PC-3 (cell line): ENCODE results near the gene PSMC1. TPM values are rescaled to one million over a fixed set of nuclear protein-coding genes. Genes with fewer than 3 reads are reported as not detected.
A peak's percentile ranks its signal among the peaks of the same experiment; 100 is the strongest.

Experiments
- ATAC-seq: fragments of 200-7000 bp; cut with Tn5 transposase; 2 replicates; pipeline ENCODE4 v1.9.1; 2020; ENCODE audit warnings: mild to moderate bottlenecking, moderate library complexity
- BruUV-seq: library from RNA; stranded (reverse); fragments of 400-500 nt; replicated peaks from 2 replicates; lab custom pipeline; 2021; lab: Mats Ljungman, UMichigan
- CTCF ChIA-PET: fragments of 300-600 bp; sonication (Branson Sonifier 250); formaldehyde crosslinking; loops from one replicate; lab custom pipeline; 2022; ENCODE audit warnings: antibody characterized with exemption; lab: Charles Lee
- POLR2A ChIA-PET: fragments of 300-600 bp; sonication (Branson Sonifier 250); formaldehyde crosslinking; loops from one replicate; lab custom pipeline; 2022; ENCODE audit warnings: antibody characterized with exemption; ENCODE audit not compliant: unreplicated experiment; lab: Charles Lee
- DNase-seq: peaks from one replicate; pipeline ENCODE4 v3.0.0-alpha.2; 2015
- H2AFZ ChIP-seq: fragments of 300-600 bp; sonication (generic); 2 replicates; pipeline ENCODE4 v1.6.0; 2016; ENCODE audit warnings: antibody characterized with exemption, low read length
- H3F3A ChIP-seq: fragments of 300-600 bp; sonication (generic); one replicate; pipeline ENCODE4 v1.6.0; 2017; ENCODE audit warnings: antibody characterized with exemption, low read length, control low read depth, mild to moderate bottlenecking; ENCODE audit not compliant: unreplicated experiment
- H3K27ac ChIP-seq: fragments of 300-600 bp; sonication (generic); 2 replicates; pipeline ENCODE4 v1.5.1; 2016; ENCODE audit warnings: mild to moderate bottlenecking, low read length
- H3K27me3 ChIP-seq: fragments of 300-600 bp; sonication (generic); 2 replicates; pipeline ENCODE4 v1.6.1; 2016; ENCODE audit warnings: low read length, mixed read lengths
- H3K36me3 ChIP-seq: fragments of 300-600 bp; sonication (generic); 2 replicates; pipeline ENCODE4 v1.6.1; 2016; ENCODE audit warnings: low read depth, mixed run types, low read length, mixed read lengths
- H3K4me1 ChIP-seq: fragments of 300-600 bp; sonication (generic); 2 replicates; pipeline ENCODE4 v1.5.1; 2016; ENCODE audit warnings: low read length; ENCODE audit not compliant: insufficient read depth
- H3K4me2 ChIP-seq: fragments of 300-600 bp; sonication (generic); 2 replicates; pipeline ENCODE4 v1.6.0; 2016; ENCODE audit warnings: low read length
- H3K4me3 ChIP-seq: fragments of 300-600 bp; sonication (generic); 2 replicates; pipeline ENCODE4 v1.5.1; 2016; ENCODE audit warnings: mild to moderate bottlenecking, low read length, mixed read lengths
- H3K79me2 ChIP-seq: fragments of 300-600 bp; sonication (generic); 2 replicates; pipeline ENCODE4 v1.6.1; 2017; ENCODE audit warnings: low read length, mixed read lengths
- H3K9ac ChIP-seq: fragments of 300-600 bp; sonication (generic); 2 replicates; pipeline ENCODE4 v1.6.0; 2016; ENCODE audit warnings: mild to moderate bottlenecking, low read length
- H3K9me2 ChIP-seq: fragments of 300-600 bp; sonication (generic); replicated peaks from 2 replicates; pipeline ENCODE4 v1.6.1; 2016; ENCODE audit warnings: mixed run types, low read length, mixed read lengths
- H3K9me3 ChIP-seq: fragments of 300-600 bp; sonication (generic); 2 replicates; pipeline ENCODE4 v1.6.1; 2016; ENCODE audit warnings: low read length, mixed read lengths
- H4K20me1 ChIP-seq: fragments of 300-600 bp; sonication (generic); 2 replicates; pipeline ENCODE4 v1.6.1; 2016; ENCODE audit warnings: low read length, mixed read lengths
- EZH2 ChIP-seq: fragments of 300-600 bp; sonication (generic); IDR thresholded peaks from one replicate; pipeline ENCODE4 v1.6.1; 2017; ENCODE audit warnings: antibody characterized with exemption, mild to moderate bottlenecking, low read length; ENCODE audit not compliant: unreplicated experiment
- EZH2phosphoT487 ChIP-seq: fragments of 300-600 bp; sonication (generic); IDR thresholded peaks from 2 replicates; pipeline ENCODE4 v1.6.1; 2018; ENCODE audit warnings: mild to moderate bottlenecking, antibody characterized with exemption, low read length, borderline replicate concordance
- intact Hi-C: fragments of 100-400 bp; cut with micrococcal nuclease; formaldehyde crosslinking; loops from 2 replicates; pipeline ENCODE4 v1.9.0; 2023
- total RNA-seq: library from RNA; depleted of rRNA; stranded (reverse); fragments of >200 nt; gene quantifications from 2 replicates; pipeline ENCODE4 v1.2.3, GENCODE V29; 2014
- TF ChIP-seq, protein P1 (sequence below): fragments of 300-600 bp; sonication (generic); conservative IDR thresholded peaks from 2 replicates; pipeline ENCODE4 v1.5.1; 2017; ENCODE audit warnings: antibody characterized with exemption, low read depth, mild to moderate bottlenecking, low read length

PSMC1 gene
- total RNA-seq, 1 experiment from 2014 or later: 208 TPM

DNA sequence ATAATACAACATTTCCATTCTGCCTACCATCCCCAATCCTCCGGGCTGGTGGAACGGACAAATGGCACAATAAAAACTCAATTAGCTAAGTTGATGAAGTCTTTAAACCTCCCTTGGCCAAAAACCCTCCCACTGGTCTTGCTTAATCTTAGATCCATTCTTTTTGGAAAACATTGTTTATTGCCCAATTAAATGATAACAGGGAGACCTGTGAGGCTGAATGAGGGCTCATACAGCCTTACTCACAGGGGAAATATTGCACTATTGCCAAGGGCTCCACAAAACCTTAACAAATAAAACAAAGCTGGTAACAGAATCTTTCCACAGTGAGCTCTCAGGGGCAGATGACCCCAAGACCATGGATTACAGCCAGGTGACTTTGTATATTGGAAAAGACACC, 7.8 kb upstream of the PSMC1 start:
- no TSS peak for BruUV-seq
- Histone ChIP-seq H4K20me1 (no peaks in the 10 kb centered on the region), H3K4me2 (no peak overlapping the region), H3F3A (no peaks in the 10 kb centered on the region), H3K4me1 (no peaks in the 10 kb centered on the region), H3K79me2 (no peaks in the 10 kb centered on the region), H3K9ac (no peak overlapping the region), H3K27me3 (no peaks in the 10 kb centered on the region), H3K9me3 (no peaks in the 10 kb centered on the region), H3K9me2 (no peaks in the 10 kb centered on the region), H3K27ac (no peak overlapping the region), H2AFZ (no peak overlapping the region), H3K36me3 (no peaks in the 10 kb centered on the region), H3K4me3 (no peak overlapping the region)
- TF ChIP-seq EZH2phosphoT487 (no peak), EZH2 (no peak)
- TF ChIP-seq, protein P1, sequence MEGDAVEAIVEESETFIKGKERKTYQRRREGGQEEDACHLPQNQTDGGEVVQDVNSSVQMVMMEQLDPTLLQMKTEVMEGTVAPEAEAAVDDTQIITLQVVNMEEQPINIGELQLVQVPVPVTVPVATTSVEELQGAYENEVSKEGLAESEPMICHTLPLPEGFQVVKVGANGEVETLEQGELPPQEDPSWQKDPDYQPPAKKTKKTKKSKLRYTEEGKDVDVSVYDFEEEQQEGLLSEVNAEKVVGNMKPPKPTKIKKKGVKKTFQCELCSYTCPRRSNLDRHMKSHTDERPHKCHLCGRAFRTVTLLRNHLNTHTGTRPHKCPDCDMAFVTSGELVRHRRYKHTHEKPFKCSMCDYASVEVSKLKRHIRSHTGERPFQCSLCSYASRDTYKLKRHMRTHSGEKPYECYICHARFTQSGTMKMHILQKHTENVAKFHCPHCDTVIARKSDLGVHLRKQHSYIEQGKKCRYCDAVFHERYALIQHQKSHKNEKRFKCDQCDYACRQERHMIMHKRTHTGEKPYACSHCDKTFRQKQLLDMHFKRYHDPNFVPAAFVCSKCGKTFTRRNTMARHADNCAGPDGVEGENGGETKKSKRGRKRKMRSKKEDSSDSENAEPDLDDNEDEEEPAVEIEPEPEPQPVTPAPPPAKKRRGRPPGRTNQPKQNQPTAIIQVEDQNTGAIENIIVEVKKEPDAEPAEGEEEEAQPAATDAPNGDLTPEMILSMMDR: no peak
- CTCF ChIA-PET: no interaction called here
- no peak for ATAC-seq
- POLR2A ChIA-PET: no interaction called here
- intact Hi-C loops: no loop called here
- no peak for DNase-seq

DNA sequence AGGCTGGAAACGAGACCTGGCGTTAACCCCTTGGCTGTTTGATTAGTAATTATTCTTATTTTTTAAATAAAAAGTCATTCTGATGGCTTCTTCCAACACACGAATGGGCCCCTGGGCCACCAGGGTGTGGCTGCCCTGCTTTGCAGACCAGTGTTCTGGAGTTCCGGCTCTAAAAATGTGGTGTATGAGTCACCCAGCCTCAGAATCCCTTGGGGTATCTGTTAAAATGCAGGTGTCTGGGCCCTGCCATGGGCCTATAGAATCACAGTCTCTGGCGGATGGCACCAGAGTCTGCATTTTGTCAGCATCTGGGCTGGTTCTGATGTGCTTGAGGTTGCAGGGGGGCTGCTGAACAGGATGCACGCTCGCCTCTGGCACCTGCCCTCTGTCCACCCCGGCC, 2.5 kb upstream of the PSMC1 start:
- H3F3A ChIP-seq: no peaks in the 10 kb centered on the region
- ChIA-PET CTCF (no interaction called here), POLR2A (no interaction called here)
- peaks cover 21% of the 10 kb centered on the region for H3K4me1 ChIP-seq
- H3K36me3 ChIP-seq: peaks cover 10% of the 10 kb centered on the region
- H3K79me2 ChIP-seq: peaks cover 32% of the 10 kb centered on the region
- intact Hi-C loops: no loop called here
- H4K20me1 ChIP-seq: peaks cover 13% of the 10 kb centered on the region
- no peaks in the 10 kb centered on the region for H3K27me3 ChIP-seq
- H3K4me2 ChIP-seq: no peak overlapping the region
- H3K9me3 ChIP-seq: no peaks in the 10 kb centered on the region
- H3K27ac ChIP-seq: no peak overlapping the region
- peak; percentile 28 for DNase-seq
- H3K9ac ChIP-seq: no peak overlapping the region
- no TSS peak for BruUV-seq
- peak; percentile 16; the same call in 1 of the 2 replicates for ATAC-seq
- TF ChIP-seq EZH2 (no peak), EZH2phosphoT487 (no peak)
- TF ChIP-seq, protein P1: no peak
- H2AFZ ChIP-seq: no peak overlapping the region
- H3K9me2 ChIP-seq: no peaks in the 10 kb centered on the region
- no peak overlapping the region for H3K4me3 ChIP-seq

DNA sequence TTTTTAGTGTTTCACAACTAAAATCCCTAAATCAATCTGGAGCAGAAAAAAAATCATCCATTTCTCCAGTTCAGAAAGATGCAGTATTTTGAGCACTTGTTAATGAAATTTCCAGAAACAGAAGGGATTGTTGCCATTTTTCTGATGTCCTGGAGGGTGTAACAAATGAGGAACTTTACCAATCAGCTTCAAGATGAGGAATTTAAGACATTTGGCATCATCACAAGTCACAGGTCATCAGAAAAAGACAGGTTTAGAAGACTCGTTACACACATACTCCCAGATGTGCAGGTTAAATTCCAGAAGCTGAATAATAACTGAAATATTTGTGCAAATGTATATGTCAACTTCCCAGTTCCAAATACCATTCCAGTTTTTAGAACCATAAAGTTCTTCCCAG, 482 bp upstream of the PSMC1 start:
- Histone ChIP-seq H3K79me2 (peaks cover 38% of the 10 kb centered on the region), H3K4me1 (peaks cover 23% of the 10 kb centered on the region), H3K4me3 (peak overlapping the region; percentile 99), H3K4me2 (peak overlapping the region; percentile 94), H4K20me1 (peaks cover 18% of the 10 kb centered on the region), H2AFZ (peak overlapping the region; percentile 81), H3K27me3 (no peaks in the 10 kb centered on the region), H3K27ac (no peak overlapping the region), H3K9me2 (no peaks in the 10 kb centered on the region), H3K9me3 (no peaks in the 10 kb centered on the region), H3K36me3 (peaks cover 25% of the 10 kb centered on the region), H3F3A (no peaks in the 10 kb centered on the region), H3K9ac (peak overlapping the region; percentile 100; the same call in 1 of the 2 replicates)
- DNase-seq (peak; percentile 43), ATAC-seq (no peak)
- intact Hi-C loops: no loop called here
- POLR2A ChIA-PET: no interaction called here
- BruUV-seq: TSS peak; percentile 74
- CTCF ChIA-PET: no interaction called here
- TF ChIP-seq EZH2 (no peak), EZH2phosphoT487 (no peak)
- TF ChIP-seq, protein P1: no peak
